Caco-2 (cell line): ENCODE results near the gene PPIC. TPM values are rescaled to one million over a fixed set of nuclear protein-coding genes. Genes with fewer than 3 reads are reported as not detected.

ENCODE experiments used
- BruUV-seq: library from RNA; stranded (reverse); fragments of 400-500 nt; replicated peaks from 2 replicates; lab custom pipeline; 2021; lab: Mats Ljungman, UMichigan
- CTCF ChIA-PET: fragments of 300-600 bp; sonication (Branson Sonifier 250); formaldehyde crosslinking; loops from one replicate; lab custom pipeline; 2022; ENCODE audit warnings: antibody characterized with exemption; lab: Charles Lee
- POLR2A ChIA-PET: fragments of 300-600 bp; sonication (Branson Sonifier 250); formaldehyde crosslinking; loops from one replicate; lab custom pipeline; 2022; ENCODE audit warnings: antibody characterized with exemption; lab: Charles Lee
- DNase-seq, 2 experiments: peaks; one replicate each; pipeline versions ENCODE4 v3.0.0 to v3.0.0-alpha.2; 2020 to 2022
- H3K27me3 ChIP-seq: replicated peaks from 2 replicates; pipeline ENCODE4 v1.6.0; 2011; ENCODE audit warnings: low read length; ENCODE audit not compliant: control insufficient read depth, insufficient read depth
- H3K36me3 ChIP-seq: 2 replicates; pipeline ENCODE4 v1.5.1; 2011; ENCODE audit warnings: low read length; ENCODE audit not compliant: control insufficient read depth, insufficient read depth
- H3K4me1 ChIP-seq: fragments of 250-450 bp; sonication (Bioruptor Pico); 2 replicates; pipeline ENCODE4 v1.5.1; 2020; ENCODE audit warnings: mild to moderate bottlenecking
- H3K4me3 ChIP-seq: 2 replicates; pipeline ENCODE4 v1.5.1; 2011; ENCODE audit warnings: low read depth, mild to moderate bottlenecking, control low read depth, low read length
- H3K9me3 ChIP-seq: fragments of 250-450 bp; sonication (Bioruptor Pico); 2 replicates; pipeline ENCODE4 v1.5.1; 2020; ENCODE audit warnings: mild to moderate bottlenecking, moderate library complexity
- H3K27ac Mint-ChIP-seq: one replicate; pipeline ENCODE4 v1.8.0; 2022; ENCODE audit warnings: mixed read lengths; ENCODE audit not compliant: unreplicated experiment
- H3K27me3 Mint-ChIP-seq: one replicate; pipeline ENCODE4 v1.8.0; 2022; ENCODE audit warnings: mixed read lengths; ENCODE audit not compliant: insufficient read depth, unreplicated experiment
- H3K36me3 Mint-ChIP-seq: one replicate; pipeline ENCODE4 v1.8.0; 2022; ENCODE audit warnings: mild to moderate bottlenecking, mixed read lengths; ENCODE audit not compliant: insufficient read depth, unreplicated experiment
- H3K4me1 Mint-ChIP-seq: one replicate; pipeline ENCODE4 v1.8.0; 2022; ENCODE audit warnings: low read depth, mixed read lengths; ENCODE audit not compliant: unreplicated experiment
- H3K4me3 Mint-ChIP-seq: one replicate; pipeline ENCODE4 v1.8.0; 2022; ENCODE audit warnings: mild to moderate bottlenecking, moderate library complexity, mixed read lengths; ENCODE audit not compliant: unreplicated experiment
- H3K9me3 Mint-ChIP-seq: one replicate; pipeline ENCODE4 v1.8.0; 2022; ENCODE audit warnings: mixed read lengths; ENCODE audit not compliant: unreplicated experiment
- intact Hi-C: fragments of 100-400 bp; cut with micrococcal nuclease; formaldehyde crosslinking; loops from one replicate; pipeline ENCODE4 v1.10.0; 2022; ENCODE audit not compliant: unreplicated experiment
- total RNA-seq: library from RNA; stranded (reverse); gene quantifications from 2 replicates; pipeline ENCODE4 v1.2.3, GENCODE V29; 2022
- TF ChIP-seq, protein P1 (sequence below), 2 experiments: fragments of 200-600 bp in 1 of 2; IDR thresholded peaks; 1 replicate in 1 of 2; 2 replicates in 1 of 2; pipeline versions ENCODE4 v1.5.1 to v1.8.0; 2011 to 2022; ENCODE audit warnings: antibody characterized with exemption in 1 of 2, control low read depth in 1 of 2, inconsistent platforms in 1 of 2, low read depth in 1 of 2, low read length in 1 of 2, mild to moderate bottlenecking in 1 of 2, moderate library complexity in 1 of 2; ENCODE audit not compliant: insufficient read depth in 1 of 2, severe bottlenecking in 1 of 2, unreplicated experiment in 1 of 2

The PPIC gene
- total RNA-seq, 1 experiment from 2014 or later = 50.6 TPM

DNA sequence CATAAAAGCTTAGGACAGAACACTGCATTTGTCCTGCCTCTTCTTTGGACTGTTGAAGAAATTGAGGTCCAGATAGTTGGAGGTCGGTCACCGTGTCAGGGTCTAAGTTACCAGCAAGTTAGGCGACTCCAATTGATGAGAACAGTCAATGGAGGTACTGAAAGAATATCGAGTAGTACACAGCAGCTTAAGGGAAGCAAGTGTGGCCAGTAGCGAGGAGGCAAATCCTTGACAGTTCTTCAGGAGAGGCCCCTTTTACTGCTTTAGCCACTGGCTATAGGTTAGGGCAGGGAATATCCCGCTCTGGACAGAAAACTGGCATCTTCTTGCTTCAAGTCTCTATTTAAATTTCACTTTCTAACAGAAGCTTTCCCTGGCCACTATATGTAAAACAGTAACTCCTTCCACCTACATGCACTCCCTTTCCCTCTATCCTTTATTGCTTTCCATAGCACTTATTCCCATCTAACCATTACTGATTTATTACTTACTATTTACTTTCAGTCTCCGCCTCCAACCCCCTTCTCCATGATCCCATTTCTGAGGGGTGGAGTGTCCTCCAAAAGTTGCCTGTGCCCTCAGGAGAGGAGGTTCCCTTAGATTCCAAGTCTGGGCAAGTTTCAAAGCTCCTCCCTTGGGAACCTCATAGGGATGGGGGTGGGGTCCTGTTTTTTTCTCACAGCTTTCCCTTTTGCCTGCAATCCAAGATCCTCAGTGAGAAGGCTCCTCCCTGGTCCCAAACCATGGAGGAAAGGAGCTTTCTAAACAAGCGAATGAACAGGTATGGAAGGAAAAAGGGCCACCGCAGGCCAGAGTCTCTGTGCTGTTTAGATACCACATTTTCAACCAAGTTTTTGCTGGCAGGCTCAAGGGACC, 48.4 kb upstream of the PPIC start:
- no peaks in the 10 kb centered on the region; the same call in none of the 2 replicates for H3K27me3 ChIP-seq
- H3K27me3 Mint-ChIP-seq = peaks cover 33% of the 10 kb centered on the region
- intact Hi-C loops = loop anchor here (5.0 kb wide), 1 partner anchor 48 kb away; the partner anchor contains the start of gene PPIC
- H3K36me3 Mint-ChIP-seq = no peaks in the 10 kb centered on the region
- H3K4me1 Mint-ChIP-seq = no peaks in the 10 kb centered on the region
- ChIA-PET POLR2A (no interaction called here), CTCF (interaction anchor here (0.6 kb wide), 1 partner anchor 15 kb away, joined by 3 read pairs; no protein-coding TSS in a partner anchor)
- H3K9me3 Mint-ChIP-seq = no peaks in the 10 kb centered on the region
- H3K27ac Mint-ChIP-seq = no peak overlapping the region
- no peak overlapping the region for H3K4me3 ChIP-seq
- no peak for DNase-seq
- BruUV-seq = no TSS peak
- TF ChIP-seq, protein P1, sequence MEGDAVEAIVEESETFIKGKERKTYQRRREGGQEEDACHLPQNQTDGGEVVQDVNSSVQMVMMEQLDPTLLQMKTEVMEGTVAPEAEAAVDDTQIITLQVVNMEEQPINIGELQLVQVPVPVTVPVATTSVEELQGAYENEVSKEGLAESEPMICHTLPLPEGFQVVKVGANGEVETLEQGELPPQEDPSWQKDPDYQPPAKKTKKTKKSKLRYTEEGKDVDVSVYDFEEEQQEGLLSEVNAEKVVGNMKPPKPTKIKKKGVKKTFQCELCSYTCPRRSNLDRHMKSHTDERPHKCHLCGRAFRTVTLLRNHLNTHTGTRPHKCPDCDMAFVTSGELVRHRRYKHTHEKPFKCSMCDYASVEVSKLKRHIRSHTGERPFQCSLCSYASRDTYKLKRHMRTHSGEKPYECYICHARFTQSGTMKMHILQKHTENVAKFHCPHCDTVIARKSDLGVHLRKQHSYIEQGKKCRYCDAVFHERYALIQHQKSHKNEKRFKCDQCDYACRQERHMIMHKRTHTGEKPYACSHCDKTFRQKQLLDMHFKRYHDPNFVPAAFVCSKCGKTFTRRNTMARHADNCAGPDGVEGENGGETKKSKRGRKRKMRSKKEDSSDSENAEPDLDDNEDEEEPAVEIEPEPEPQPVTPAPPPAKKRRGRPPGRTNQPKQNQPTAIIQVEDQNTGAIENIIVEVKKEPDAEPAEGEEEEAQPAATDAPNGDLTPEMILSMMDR (IDR thresholded peaks at IDR 0.05; ENCODE audit: insufficient read depth in 1 of 2, low read depth in 1 of 2, low read length in 1 of 2, severe bottlenecking in 1 of 2, unreplicated experiment in 1 of 2) = no peak
- no peak overlapping the region for H3K4me3 Mint-ChIP-seq
- H3K36me3 ChIP-seq = no peaks in the 10 kb centered on the region
- 0 out of 2 replicates have a peak, but pooled peaks cover 3% of the 10 kb centered on the region for H3K4me1 ChIP-seq
- no peaks in the 10 kb centered on the region for H3K9me3 ChIP-seq

DNA sequence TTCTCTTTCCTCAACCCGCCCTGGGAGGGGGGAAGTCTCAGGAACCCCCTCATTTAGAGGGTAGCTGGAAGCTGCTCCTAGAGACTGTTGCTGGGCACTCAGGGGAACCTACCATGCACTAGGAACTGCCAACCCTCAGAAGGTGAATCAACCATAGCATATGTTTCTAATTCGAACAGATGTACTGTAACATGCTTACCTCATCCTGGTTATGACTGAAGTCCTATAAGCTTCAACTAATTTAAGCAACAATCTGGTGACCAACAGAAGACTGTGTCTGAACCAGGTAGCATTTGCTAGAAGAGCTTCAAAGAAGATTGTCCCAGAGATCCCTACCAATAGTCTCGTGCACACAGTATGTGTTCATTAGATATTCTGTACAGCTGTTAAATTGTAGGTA, 46.8 kb upstream of the PPIC start:
- H3K27ac Mint-ChIP-seq = no peak overlapping the region
- intact Hi-C loops = no loop called here
- no TSS peak for BruUV-seq
- H3K4me3 Mint-ChIP-seq = no peak overlapping the region
- DNase-seq = no peak
- H3K36me3 Mint-ChIP-seq = no peaks in the 10 kb centered on the region
- no peaks in the 10 kb centered on the region for H3K9me3 Mint-ChIP-seq
- POLR2A ChIA-PET = no interaction called here
- H3K27me3 Mint-ChIP-seq = peaks cover 32% of the 10 kb centered on the region
- H3K9me3 ChIP-seq = no peaks in the 10 kb centered on the region
- H3K4me1 ChIP-seq = 0 out of 2 replicates have a peak, but pooled peaks cover 2% of the 10 kb centered on the region
- no peaks in the 10 kb centered on the region for H3K36me3 ChIP-seq
- TF ChIP-seq, protein P1 (IDR thresholded peaks at IDR 0.05; ENCODE audit: insufficient read depth in 1 of 2, low read depth in 1 of 2, low read length in 1 of 2, severe bottlenecking in 1 of 2, unreplicated experiment in 1 of 2) = no peak
- no peaks in the 10 kb centered on the region; the same call in none of the 2 replicates for H3K27me3 ChIP-seq
- CTCF ChIA-PET = interaction anchor here (0.7 kb wide), 1 partner anchor 10 kb away, joined by 3 read pairs; no protein-coding TSS in a partner anchor
- no peak overlapping the region for H3K4me3 ChIP-seq
- no peaks in the 10 kb centered on the region for H3K4me1 Mint-ChIP-seq

DNA sequence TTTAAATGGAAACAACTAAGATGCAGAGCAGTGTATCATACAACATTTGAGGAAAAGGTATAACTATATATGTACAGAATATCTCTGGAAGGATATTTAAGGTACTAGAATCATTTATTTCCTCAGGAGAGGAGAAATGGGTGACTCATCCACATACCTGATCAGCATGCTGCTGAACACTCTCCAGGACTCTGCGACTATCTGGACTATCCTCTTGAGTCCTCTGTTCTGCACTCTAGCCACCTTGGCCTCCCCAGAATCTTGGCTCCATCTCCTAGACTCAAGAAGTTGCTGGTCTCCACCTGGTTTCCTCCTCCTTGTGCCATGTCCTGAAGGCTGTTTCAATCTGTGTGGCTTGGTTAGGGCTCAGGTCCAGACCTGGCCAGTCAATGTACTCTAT, 43.7 kb upstream of the PPIC start:
- no TSS peak for BruUV-seq

More for the DNA sequence above, 43.7 kb upstream of the PPIC start:
- Mint-ChIP-seq H3K27me3 (peaks cover 18% of the 10 kb centered on the region), H3K27ac (no peak overlapping the region), H3K9me3 (no peaks in the 10 kb centered on the region), H3K4me1 (no peaks in the 10 kb centered on the region), H3K36me3 (no peaks in the 10 kb centered on the region), H3K4me3 (no peak overlapping the region)
- CTCF ChIA-PET = no interaction called here
- TF ChIP-seq, protein P1 (IDR thresholded peaks at IDR 0.05; ENCODE audit: insufficient read depth in 1 of 2, low read depth in 1 of 2, low read length in 1 of 2, severe bottlenecking in 1 of 2, unreplicated experiment in 1 of 2) = no peak
- POLR2A ChIA-PET = no interaction called here
- Histone ChIP-seq H3K36me3 (no peaks in the 10 kb centered on the region), H3K27me3 (no peaks in the 10 kb centered on the region; the same call in 1 of the 2 replicates), H3K9me3 (no peaks in the 10 kb centered on the region), H3K4me3 (no peak overlapping the region), H3K4me1 (no peaks in the 10 kb centered on the region)
- intact Hi-C loops = no loop called here
- no peak for DNase-seq
